ENCODE data around the gene MYH9.

The MYH9 gene

DNA sequence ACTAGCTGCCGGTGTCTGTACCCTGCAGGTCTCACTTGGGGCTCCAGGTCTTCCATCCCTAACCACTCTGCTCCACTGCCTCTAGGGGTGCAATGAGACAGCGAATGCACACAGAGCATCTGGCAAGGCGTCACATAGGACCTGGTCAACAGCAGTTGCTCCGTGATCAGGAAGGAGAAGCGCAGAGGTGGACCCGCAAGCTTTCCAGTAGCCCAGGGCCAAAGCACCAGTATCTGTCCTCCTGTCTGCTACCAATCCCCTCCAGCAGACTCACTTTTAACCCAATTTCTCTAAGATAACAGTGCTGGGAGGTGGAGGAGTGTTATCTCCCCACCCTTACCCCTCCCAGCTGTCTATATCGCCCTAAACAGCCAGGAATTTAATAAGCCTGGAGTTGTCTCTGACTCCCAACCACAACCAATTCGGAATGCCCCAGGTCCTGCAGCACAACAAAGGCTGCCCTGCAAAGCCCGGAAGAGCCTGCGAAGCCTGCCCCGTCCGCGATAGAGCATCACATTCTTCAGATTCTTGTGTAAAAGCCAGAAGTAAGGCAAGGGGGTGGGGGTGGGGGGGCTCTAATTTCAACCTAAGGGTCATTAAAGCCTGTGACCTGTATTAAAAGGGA, 19.3 kb downstream of the MYH9 start:
- TF ChIP-seq, protein P1, sequence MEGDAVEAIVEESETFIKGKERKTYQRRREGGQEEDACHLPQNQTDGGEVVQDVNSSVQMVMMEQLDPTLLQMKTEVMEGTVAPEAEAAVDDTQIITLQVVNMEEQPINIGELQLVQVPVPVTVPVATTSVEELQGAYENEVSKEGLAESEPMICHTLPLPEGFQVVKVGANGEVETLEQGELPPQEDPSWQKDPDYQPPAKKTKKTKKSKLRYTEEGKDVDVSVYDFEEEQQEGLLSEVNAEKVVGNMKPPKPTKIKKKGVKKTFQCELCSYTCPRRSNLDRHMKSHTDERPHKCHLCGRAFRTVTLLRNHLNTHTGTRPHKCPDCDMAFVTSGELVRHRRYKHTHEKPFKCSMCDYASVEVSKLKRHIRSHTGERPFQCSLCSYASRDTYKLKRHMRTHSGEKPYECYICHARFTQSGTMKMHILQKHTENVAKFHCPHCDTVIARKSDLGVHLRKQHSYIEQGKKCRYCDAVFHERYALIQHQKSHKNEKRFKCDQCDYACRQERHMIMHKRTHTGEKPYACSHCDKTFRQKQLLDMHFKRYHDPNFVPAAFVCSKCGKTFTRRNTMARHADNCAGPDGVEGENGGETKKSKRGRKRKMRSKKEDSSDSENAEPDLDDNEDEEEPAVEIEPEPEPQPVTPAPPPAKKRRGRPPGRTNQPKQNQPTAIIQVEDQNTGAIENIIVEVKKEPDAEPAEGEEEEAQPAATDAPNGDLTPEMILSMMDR (conservative IDR thresholded peaks at IDR 0.05; ENCODE audit: low read length), result no peak
- peak; percentile 90 for DNase-seq (ENCODE audit: low read depth)
- peak overlapping the region; percentile 33 for H3K4me3 ChIP-seq (ENCODE audit: low read length)

DNA sequence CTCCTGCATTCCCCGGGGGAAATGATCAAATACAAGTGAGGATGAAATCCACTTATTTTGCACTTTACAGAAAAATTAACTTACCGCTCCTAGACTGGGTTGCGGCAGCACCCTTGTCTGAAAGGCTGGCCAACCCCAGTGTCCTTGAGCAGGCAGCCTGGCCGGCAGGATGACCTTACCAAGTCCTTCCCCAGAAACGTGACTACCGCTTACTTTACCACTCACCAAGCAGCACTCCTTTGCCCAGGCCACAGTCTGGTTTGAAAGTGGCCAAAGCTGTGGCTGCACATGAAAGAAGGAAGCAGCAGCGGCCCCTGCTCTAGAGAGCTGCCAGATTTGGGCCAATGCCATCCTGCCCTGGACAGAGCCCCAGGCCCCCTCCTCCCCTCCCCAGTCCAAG, 20.3 kb downstream of the MYH9 start:
- no peak for DNase-seq (ENCODE audit: low read depth)
- no peak overlapping the region for H3K4me3 ChIP-seq (ENCODE audit: low read length)
- TF ChIP-seq, protein P1 (conservative IDR thresholded peaks at IDR 0.05; ENCODE audit: low read length), result no peak

DNA sequence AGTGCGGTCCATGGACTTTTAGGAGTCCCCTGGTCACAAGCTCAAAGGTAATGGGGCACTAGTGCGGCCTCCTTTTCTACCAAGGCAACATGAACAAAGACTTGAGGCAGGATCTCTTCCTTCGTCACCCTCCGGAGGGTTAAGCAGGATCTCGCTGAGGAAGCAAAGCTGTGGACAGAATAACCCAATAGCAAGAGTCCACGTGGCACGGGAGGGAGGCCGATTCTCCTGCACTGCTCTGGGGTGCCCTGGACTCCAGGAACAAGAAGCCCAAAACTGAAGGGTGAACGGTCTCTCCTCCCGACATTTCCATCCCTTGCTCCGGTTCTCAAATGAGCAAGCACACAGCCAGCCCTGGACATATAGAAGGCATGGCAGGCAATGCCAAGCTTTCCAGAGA, 20.7 kb downstream of the MYH9 start:
- DNase-seq (ENCODE audit: low read depth), result no peak
- TF ChIP-seq, protein P1 (conservative IDR thresholded peaks at IDR 0.05; ENCODE audit: low read length), result no peak
- H3K4me3 ChIP-seq (ENCODE audit: low read length), result no peak overlapping the region

DNA sequence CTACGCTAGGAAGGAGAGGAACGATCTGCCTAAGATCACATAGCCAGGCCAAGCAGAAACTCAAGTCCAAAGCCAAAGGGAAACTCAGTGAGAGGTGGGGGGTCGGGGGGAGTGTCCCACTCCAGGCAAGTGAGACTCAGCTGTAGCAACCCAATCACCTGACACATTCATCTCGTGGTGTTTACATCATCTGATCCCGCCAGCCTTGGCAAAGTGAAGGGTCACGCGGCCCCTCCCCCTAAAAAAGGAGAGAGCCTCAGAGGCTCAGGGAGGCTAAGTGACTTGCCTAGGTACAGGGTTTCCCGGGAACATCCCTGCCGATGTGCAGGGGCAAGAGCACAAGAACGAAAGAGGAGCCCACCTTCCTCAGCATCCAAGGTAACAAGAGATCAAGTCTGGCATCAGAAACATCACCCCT, 21.5 kb downstream of the MYH9 start:
- TF ChIP-seq, protein P1 (conservative IDR thresholded peaks at IDR 0.05; ENCODE audit: low read length), result no peak
- no peak overlapping the region for H3K4me3 ChIP-seq (ENCODE audit: low read length)
- DNase-seq (ENCODE audit: low read depth), result no peak

DNA sequence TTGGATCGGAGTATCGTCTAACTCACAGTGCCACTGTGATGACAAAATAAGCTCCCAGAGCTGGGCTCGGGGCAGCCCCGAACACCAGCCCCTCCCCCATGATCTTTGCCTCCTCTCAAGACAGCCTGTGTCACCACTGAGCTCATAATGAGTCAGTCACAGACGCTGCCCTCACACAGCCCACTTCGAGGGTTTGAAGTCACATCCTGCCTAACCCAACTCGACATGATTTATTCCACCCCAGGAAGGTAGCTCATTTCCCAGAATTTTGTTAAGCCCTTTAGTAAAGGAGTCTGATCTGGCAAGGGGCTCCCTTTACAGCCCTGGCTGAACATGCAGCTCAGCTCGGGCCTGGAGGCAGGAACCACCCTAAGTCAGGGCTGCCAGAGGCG, 22.8 kb downstream of the MYH9 start:
- DNase-seq (ENCODE audit: low read depth), result peak; percentile 87
- TF ChIP-seq, protein P1 (conservative IDR thresholded peaks at IDR 0.05; ENCODE audit: low read length), result no peak
- H3K4me3 ChIP-seq (ENCODE audit: low read length), result no peak overlapping the region

DNA sequence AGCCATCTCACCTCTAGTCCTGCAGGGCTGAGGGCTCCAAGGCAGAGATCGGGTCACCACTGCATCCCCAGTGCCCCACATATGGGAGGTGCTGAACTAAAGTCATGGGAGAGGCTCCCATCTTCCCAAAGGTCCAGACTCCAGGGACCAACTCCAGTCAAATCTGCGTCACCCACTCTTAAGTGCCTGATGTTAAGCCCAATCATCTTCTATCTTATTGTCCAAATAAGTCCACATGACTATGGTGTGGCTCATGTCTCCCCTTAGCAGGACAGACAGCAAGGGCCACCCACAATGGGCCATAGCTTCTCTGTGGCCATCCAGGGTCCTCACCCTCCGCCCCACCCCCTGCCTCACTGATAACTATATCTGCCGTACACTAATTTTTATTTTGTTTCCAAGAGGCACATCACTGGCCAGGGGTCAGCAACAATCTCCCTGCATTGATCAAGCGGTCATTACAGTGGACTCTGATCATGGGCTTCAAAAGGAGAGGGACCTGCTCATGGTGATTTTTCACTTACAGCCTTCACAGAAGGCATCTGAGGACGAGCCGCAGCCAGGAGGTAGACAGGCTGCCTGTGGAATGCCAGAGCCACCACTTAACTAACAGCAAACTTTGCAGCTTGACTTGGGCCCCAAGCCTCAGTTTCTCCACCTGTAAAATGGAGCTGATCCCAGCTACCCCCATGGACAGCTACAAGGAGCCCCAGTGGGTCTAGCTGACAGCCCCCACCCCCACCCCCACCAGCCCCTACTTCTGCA, 23.3 kb downstream of the MYH9 start:
- no peak overlapping the region for H3K4me3 ChIP-seq (ENCODE audit: low read length)
- TF ChIP-seq, protein P1 (conservative IDR thresholded peaks at IDR 0.05; ENCODE audit: low read length), result no peak
- no peak for DNase-seq (ENCODE audit: low read depth)

Data from AG10803 (cell line).